PC-9 (cell line): ENCODE data around the gene RFT1.

ENCODE experiments used
- CTCF ChIP-seq: fragments of 200-600 bp; sonication (generic); conservative IDR thresholded peaks from 2 replicates; pipeline ENCODE4 v1.6.1; 2017; ENCODE audit warnings: mixed run types, antibody characterized with exemption, mild to moderate bottlenecking, moderate library complexity
- EZH2 ChIP-seq: fragments of 200-600 bp; sonication (generic); IDR thresholded peaks from 2 replicates; pipeline ENCODE4 v1.8.0; 2017; ENCODE audit warnings: antibody characterized with exemption, low read depth

- TF ChIP-seq CTCF (peak; percentile 38; the same call in 1 of the 2 replicates), EZH2 (no peak)
These were observed 73.8 kb downstream of the RFT1 start for GRCh38 chr3:53056442-53056841.
